GM12872 (cell line): ENCODE measurements around the gene CARD10.

ENCODE experiments used
- TF ChIP-seq, protein P1 (sequence below): IDR thresholded peaks from 3 replicates; pipeline ENCODE4 v1.5.1; 2011; ENCODE audit warnings: low read depth, mild to moderate bottlenecking, low read length, moderate library complexity; ENCODE audit not compliant: insufficient read depth

The CARD10 gene

DNA sequence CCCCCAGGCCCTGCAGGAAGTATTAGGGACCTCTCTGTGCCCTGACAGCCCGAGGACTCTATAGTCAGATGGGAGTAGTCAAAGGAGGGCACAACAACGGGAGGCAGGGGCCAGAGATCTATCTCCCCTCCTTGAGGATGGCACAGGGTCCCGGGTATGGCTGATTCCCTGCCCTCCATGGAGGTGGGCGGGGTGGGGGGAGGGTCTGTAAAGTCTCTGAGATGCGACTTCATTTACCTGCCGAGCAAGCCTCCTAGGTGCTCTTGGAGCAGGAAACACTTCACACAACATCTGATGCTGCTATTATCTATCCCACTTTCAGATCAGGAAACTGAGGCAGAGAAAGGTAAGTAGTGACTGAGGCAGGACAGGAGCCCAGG is 40.3 kb upstream of the CARD10 start:
- TF ChIP-seq, protein P1, sequence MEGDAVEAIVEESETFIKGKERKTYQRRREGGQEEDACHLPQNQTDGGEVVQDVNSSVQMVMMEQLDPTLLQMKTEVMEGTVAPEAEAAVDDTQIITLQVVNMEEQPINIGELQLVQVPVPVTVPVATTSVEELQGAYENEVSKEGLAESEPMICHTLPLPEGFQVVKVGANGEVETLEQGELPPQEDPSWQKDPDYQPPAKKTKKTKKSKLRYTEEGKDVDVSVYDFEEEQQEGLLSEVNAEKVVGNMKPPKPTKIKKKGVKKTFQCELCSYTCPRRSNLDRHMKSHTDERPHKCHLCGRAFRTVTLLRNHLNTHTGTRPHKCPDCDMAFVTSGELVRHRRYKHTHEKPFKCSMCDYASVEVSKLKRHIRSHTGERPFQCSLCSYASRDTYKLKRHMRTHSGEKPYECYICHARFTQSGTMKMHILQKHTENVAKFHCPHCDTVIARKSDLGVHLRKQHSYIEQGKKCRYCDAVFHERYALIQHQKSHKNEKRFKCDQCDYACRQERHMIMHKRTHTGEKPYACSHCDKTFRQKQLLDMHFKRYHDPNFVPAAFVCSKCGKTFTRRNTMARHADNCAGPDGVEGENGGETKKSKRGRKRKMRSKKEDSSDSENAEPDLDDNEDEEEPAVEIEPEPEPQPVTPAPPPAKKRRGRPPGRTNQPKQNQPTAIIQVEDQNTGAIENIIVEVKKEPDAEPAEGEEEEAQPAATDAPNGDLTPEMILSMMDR: no peak

DNA sequence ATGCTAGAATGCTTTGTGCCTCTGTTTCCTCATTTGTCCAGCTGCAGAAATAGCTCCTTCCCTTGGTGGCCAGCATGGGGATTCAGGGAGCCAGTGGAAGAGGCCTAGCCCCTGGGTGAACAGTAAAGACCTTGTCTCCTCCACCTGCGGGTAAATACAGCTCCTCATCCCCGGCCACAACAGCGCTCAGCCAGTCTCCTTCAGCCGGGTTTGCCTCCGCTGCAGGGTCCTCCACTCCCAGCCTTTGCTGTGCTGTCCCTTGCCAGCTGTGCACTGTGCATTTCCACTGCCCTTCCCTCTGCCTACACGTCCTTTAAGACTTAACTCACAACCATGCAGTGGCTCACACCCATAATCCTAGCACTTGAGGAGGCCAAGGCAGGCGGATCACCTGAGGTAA is 39.6 kb upstream of the CARD10 start:
- TF ChIP-seq, protein P1: no peak

DNA sequence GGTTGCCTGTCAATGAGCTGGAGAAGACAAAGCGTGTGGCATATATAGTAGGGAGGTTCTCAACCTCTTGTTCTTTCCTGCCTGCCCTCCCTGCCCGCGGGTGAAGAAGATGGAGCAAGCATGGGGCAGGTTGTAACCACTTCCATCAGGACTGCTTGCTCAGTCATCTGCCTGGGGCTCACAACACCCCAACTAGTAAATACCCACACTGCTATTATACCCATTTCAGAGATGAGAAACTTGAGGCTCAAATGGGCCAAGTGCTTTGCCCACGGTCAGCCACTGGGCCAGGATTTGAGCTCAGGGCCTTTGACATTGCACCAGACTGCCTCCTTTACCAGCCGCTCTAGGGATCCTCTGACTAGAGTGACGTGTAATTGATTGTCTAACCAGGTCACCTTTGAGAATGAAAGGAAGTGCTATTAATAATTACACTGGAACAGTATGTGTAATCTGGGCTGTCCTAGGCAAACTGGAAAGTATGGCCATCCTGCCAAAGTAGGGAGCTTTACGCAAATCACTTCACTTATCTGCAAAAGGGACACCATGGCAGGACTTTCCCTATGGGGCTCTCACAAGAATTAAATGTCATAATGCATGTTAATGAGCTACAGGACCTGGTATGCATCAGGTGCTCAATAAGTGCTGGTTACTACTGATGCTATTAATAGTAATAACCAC is 38.2 kb upstream of the CARD10 start:
- TF ChIP-seq, protein P1: no peak

DNA sequence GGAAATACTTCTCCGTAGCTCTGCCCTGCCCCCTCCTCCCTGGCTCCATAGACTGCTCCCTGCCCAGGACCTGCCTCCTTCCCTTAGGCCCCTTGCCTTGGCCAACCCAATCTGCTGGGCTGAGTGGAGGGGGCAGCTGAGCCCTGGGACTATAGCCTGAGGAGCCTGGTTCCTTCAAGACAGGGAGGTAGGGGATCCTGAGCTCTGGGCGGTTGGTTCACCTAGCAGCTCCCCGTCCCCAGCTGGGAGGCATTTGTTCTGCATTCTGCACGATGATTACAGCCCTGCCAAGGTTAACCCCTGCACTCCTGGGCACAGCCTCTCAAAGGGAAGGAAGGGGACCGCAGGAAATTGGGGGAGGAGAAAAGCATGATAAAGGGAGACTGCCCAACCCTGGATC is 37.5 kb upstream of the CARD10 start:
- TF ChIP-seq, protein P1: no peak

DNA sequence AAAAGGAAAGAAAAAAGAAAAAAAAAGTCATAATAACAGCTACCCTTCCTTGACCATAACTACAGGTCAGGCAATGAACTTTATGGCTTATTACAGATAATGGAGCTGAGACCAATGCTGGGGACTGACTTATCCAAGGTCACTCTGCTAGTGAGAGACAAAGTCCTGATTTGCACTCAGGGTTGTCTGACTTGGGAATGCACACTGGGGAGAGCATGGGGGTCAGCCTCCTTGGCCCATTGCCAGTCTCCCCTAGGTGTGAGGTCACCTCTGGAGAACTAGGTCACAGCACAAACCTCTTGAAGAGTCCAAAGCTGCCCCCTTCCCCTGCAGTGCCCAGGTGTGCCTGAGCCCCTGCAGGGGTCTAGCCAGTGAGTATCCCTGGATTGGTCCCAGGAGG is 35.8 kb upstream of the CARD10 start:
- TF ChIP-seq, protein P1: no peak

DNA sequence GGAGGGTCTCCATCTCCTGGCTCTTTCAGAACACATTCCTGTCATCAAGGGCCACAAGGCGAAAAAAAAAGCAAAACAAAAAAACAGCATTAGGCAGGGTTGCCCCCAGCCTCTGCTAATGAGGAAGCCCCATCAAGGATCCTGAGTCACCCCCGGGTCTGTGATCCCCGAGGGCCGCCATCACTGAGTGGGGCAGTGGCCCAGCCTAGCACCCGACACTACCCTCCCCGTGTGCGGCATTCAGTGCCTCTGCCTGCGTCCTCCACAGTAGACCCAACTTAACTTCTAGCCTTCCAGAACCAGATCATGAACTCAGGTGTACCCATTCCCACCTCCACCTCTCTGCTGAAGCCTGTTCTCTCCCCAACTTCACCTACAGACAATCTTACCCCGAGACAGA is 34.5 kb upstream of the CARD10 start:
- TF ChIP-seq, protein P1: no peak

DNA sequence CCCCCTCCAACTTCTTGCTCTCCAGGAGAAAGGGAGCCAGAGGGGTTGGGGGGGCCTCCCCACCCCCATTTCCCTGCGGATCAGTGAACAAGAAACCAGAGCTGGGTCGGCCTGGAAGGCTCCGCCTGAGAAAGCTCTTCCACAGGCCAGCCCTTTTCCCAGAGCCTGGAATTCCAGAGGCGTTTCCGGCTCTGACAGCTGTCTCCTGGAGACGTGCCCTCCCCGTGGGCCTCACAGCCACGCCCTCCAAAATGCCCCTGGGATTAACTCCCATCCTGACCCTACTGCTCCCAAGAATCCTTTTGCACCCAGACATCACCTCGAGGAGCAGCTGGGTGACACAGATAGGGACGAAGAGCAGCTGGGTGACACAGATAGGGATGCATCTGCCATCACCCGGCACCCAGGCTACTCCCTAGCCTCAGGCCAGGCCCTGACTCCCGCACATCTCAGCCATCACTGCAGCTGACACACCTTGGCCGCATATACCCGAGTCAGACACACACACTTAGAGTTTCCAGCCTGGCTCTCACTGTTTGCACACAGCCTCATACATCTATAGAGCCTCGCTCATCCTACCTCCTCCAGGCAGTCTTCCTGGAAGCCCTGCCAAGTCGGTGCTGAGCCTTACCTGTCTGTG is 33.4 kb upstream of the CARD10 start:
- TF ChIP-seq, protein P1: no peak

DNA sequence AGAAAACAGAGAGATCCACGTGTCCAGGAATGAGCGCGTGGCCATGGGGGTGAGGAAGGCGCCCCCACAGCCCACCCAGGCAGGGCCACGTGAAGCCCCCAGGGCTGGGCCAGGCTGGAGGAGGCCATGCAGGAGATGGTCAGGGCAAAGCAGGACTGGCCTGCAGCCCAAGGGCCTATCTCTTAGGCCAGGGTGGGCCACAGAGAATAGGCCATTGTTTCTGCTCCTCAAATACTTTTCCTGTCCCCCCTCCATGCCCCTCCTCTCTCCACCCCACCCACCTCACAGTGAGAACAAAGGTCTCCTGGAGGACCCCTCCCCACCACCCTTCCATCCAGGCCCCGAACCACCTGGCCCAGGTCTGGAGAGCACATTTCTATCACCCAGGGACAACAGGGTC is 32.8 kb upstream of the CARD10 start:
- TF ChIP-seq, protein P1: no peak
